SK-N-SH (cell line): Measurements from ENCODE around the gene SHB. TPM values are rescaled to one million over a fixed set of nuclear protein-coding genes. Genes with fewer than 3 reads are reported as not detected.

ENCODE experiments used
- CTCF ChIA-PET: fragments of 300-600, 350-600 bp; formaldehyde crosslinking; extraction: SDS; loops from one replicate; lab custom pipeline; 2021; lab: Yijun Ruan, JAX
- POLR2A ChIA-PET: fragments of 350-600 bp; sonication (Branson Sonifier 250); formaldehyde crosslinking; extraction: SDS; loops from one replicate; lab custom pipeline; 2020; ENCODE audit warnings: antibody characterized with exemption, inconsistent platforms; lab: Yijun Ruan, JAX
- DNase-seq: peaks from one replicate; pipeline ENCODE4 v3.0.0; 2012
- H2AFZ ChIP-seq: fragments of 200-600 bp; sonication (generic); 2 replicates; pipeline ENCODE4 v1.8.1; 2016; ENCODE audit warnings: antibody characterized with exemption, mild to moderate bottlenecking, low read depth
- H3F3A ChIP-seq: fragments of 200-600 bp; sonication (generic); replicated peaks from 2 replicates; pipeline ENCODE3; 2016; ENCODE audit warnings: antibody characterized with exemption, mild to moderate bottlenecking; ENCODE audit not compliant: insufficient read depth
- H3K27ac ChIP-seq, 2 experiments: fragments of 200-500 bp in 1 of 2; fragments of 200-600 bp in 1 of 2; sonication (Bioruptor generic) in 1 of 2; sonication (generic), shearing (Covaris generic) in 1 of 2; 2 replicates each; pipeline versions ENCODE4 v1.5.1 to v1.6.1; 2014 to 2016; ENCODE audit warnings: low read depth in 2 of 2, inconsistent platforms in 1 of 2, low read length in 1 of 2, mild to moderate bottlenecking in 1 of 2, mixed read lengths in 1 of 2
- H3K27me3 ChIP-seq: fragments of 200-600 bp; sonication (generic), shearing (Covaris generic); 2 replicates; pipeline ENCODE4 v1.6.1; 2016; ENCODE audit warnings: mixed run types; ENCODE audit not compliant: insufficient read depth
- H3K36me3 ChIP-seq, 2 experiments: fragments of 200-500 bp in 1 of 2; fragments of 200-600 bp in 1 of 2; sonication (Bioruptor generic) in 1 of 2; sonication (generic) in 1 of 2; replicated peaks in 1 of 2; 2 replicates each; pipeline versions ENCODE3 to v1.5.1; 2014 to 2016; ENCODE audit warnings: low read length in 1 of 2, mild to moderate bottlenecking in 1 of 2; ENCODE audit not compliant: insufficient read depth in 2 of 2, control insufficient read depth in 1 of 2
- H3K4me1 ChIP-seq, 2 experiments: fragments of 200-500 bp in 1 of 2; fragments of 200-600 bp in 1 of 2; sonication (Bioruptor generic) in 1 of 2; sonication (generic), shearing (Covaris generic) in 1 of 2; 2 replicates each; pipeline versions ENCODE4 v1.5.1 to v1.6.1; 2014 to 2016; ENCODE audit warnings: low read depth in 1 of 2, low read length in 1 of 2, mixed run types in 1 of 2; ENCODE audit not compliant: insufficient read depth in 2 of 2, control insufficient read depth in 1 of 2
- H3K4me2 ChIP-seq: fragments of 200-600 bp; sonication (generic), shearing (Covaris generic); 2 replicates; pipeline ENCODE4 v1.6.1; 2017; ENCODE audit warnings: mixed run types
- H3K4me3 ChIP-seq, 2 experiments: fragments of 200-500 bp in 1 of 2; fragments of 200-600 bp in 1 of 2; sonication (Bioruptor generic) in 1 of 2; sonication (generic), shearing (Covaris generic) in 1 of 2; 2 replicates each; pipeline versions ENCODE4 v1.5.1 to v1.8.1; 2014 to 2016; ENCODE audit warnings: low read depth in 2 of 2, inconsistent platforms in 1 of 2, low read length in 1 of 2, mild to moderate bottlenecking in 1 of 2, mixed read lengths in 1 of 2, moderate library complexity in 1 of 2
- H3K79me2 ChIP-seq: fragments of 200-600 bp; sonication (generic); 2 replicates; pipeline ENCODE4 v1.8.1; 2017; ENCODE audit warnings: mild to moderate bottlenecking; ENCODE audit not compliant: insufficient read depth
- H3K9ac ChIP-seq: fragments of 200-600 bp; sonication (generic); 2 replicates; pipeline ENCODE4 v1.6.1; 2017; ENCODE audit warnings: mixed run types
- H3K9me2 ChIP-seq: fragments of 200-600 bp; sonication (generic); 2 replicates; pipeline ENCODE4 v1.6.1; 2017; ENCODE audit warnings: mixed run types
- H3K9me3 ChIP-seq: fragments of 200-600 bp; sonication (generic); 2 replicates; pipeline ENCODE4 v1.6.1; 2017; ENCODE audit warnings: mixed run types, mild to moderate bottlenecking, moderate library complexity
- H4K20me1 ChIP-seq: fragments of 200-600 bp; sonication (generic); 2 replicates; pipeline ENCODE4 v1.6.1; 2017; ENCODE audit warnings: mild to moderate bottlenecking, mixed run types; ENCODE audit not compliant: insufficient read depth
- CHD2 ChIP-seq: fragments of 150-350 bp; IDR thresholded peaks from 2 replicates; pipeline ENCODE4 v1.6.1; 2018; ENCODE audit warnings: low read length; ENCODE audit not compliant: partially characterized antibody
- EP300 ChIP-seq, 2 experiments: IDR thresholded peaks; 2 replicates each; pipeline versions ENCODE4 v1.4.0 to v1.6.1; 2012; ENCODE audit warnings: borderline replicate concordance in 1 of 2, low read depth in 1 of 2, low read length in 1 of 2
- EZH2phosphoT487 ChIP-seq: fragments of 200-600 bp; sonication (generic); IDR thresholded peaks from 2 replicates; pipeline ENCODE4 v1.6.1; 2017; ENCODE audit warnings: low read depth, mixed run types, mild to moderate bottlenecking, antibody characterized with exemption, moderate library complexity, borderline replicate concordance
- FOSL2 ChIP-seq: IDR thresholded peaks from 2 replicates; pipeline ENCODE4 v1.4.0; 2012; ENCODE audit warnings: low read depth, mild to moderate bottlenecking, moderate library complexity, borderline replicate concordance
- MEF2A ChIP-seq: IDR thresholded peaks from 2 replicates; pipeline ENCODE4 v1.4.0; 2012; ENCODE audit warnings: low read depth, borderline replicate concordance
- MXI1 ChIP-seq: IDR thresholded peaks from 2 replicates; pipeline ENCODE4 v1.6.1; 2012; ENCODE audit warnings: mild to moderate bottlenecking, low read depth, low read length, improper control_type of control experiment
- NRF1 ChIP-seq: IDR thresholded peaks from 2 replicates; pipeline ENCODE4 v1.6.1; 2012; ENCODE audit warnings: low read depth, mild to moderate bottlenecking, low read length
- PBX3 ChIP-seq: IDR thresholded peaks from 2 replicates; pipeline ENCODE4; 2012
- RFX5 ChIP-seq: IDR thresholded peaks from 2 replicates; pipeline ENCODE4 v1.6.1; 2012; ENCODE audit warnings: mild to moderate bottlenecking, improper control_type of control experiment, low read length
- TAF1 ChIP-seq: IDR thresholded peaks from 2 replicates; pipeline ENCODE4 v1.6.1; 2012; ENCODE audit warnings: low read depth, mild to moderate bottlenecking, low read length, moderate library complexity, borderline replicate concordance
- TCF12 ChIP-seq: IDR thresholded peaks from 2 replicates; pipeline ENCODE4 v1.4.0; 2012
- TEAD4 ChIP-seq: IDR thresholded peaks from 2 replicates; pipeline ENCODE4 v1.4.0; 2012; ENCODE audit warnings: mild to moderate bottlenecking, borderline replicate concordance; ENCODE audit not compliant: insufficient read depth
- YY1 ChIP-seq: IDR thresholded peaks from 2 replicates; pipeline ENCODE4 v1.4.0; 2012; ENCODE audit warnings: low read depth, mild to moderate bottlenecking
- WGBS: methylation state at CpG from one replicate; pipeline ENCODE4 v1.1.6; 2017; ENCODE audit warnings: low lambda C conversion rate; 5-methylcytosine and 5-hydroxymethylcytosine counted together
- polyA plus RNA-seq, 3 experiments: library from polyadenylated mRNA; depleted of rRNA; stranded (reverse); fragments of >200 nt; gene quantifications; 2 replicates each; pipeline ENCODE4 v1.2.3, GENCODE V29; 2012
- TF ChIP-seq, protein P1 (sequence below): IDR thresholded peaks from 2 replicates; pipeline ENCODE4 v1.6.1; 2012; ENCODE audit warnings: mild to moderate bottlenecking, low read depth, low read length, moderate library complexity
- TF ChIP-seq, protein P2 (sequence below): IDR thresholded peaks from 2 replicates; pipeline ENCODE4 v1.4.0; 2012; ENCODE audit warnings: low read depth
- TF ChIP-seq, protein P3 (sequence below): fragments of 200-600 bp; sonication (generic); IDR thresholded peaks from 2 replicates; pipeline ENCODE4 v1.6.1; 2017; ENCODE audit warnings: antibody characterized with exemption, mild to moderate bottlenecking, moderate library complexity
- TF ChIP-seq, protein P4 (sequence below): IDR thresholded peaks from 2 replicates; pipeline ENCODE4 v1.4.0; 2012; ENCODE audit warnings: low read depth, borderline replicate concordance

SHB gene
- polyA plus RNA-seq, 1 of the 3 experiments (the other 2 are of a cell fraction), result 26.0 TPM

DNA sequence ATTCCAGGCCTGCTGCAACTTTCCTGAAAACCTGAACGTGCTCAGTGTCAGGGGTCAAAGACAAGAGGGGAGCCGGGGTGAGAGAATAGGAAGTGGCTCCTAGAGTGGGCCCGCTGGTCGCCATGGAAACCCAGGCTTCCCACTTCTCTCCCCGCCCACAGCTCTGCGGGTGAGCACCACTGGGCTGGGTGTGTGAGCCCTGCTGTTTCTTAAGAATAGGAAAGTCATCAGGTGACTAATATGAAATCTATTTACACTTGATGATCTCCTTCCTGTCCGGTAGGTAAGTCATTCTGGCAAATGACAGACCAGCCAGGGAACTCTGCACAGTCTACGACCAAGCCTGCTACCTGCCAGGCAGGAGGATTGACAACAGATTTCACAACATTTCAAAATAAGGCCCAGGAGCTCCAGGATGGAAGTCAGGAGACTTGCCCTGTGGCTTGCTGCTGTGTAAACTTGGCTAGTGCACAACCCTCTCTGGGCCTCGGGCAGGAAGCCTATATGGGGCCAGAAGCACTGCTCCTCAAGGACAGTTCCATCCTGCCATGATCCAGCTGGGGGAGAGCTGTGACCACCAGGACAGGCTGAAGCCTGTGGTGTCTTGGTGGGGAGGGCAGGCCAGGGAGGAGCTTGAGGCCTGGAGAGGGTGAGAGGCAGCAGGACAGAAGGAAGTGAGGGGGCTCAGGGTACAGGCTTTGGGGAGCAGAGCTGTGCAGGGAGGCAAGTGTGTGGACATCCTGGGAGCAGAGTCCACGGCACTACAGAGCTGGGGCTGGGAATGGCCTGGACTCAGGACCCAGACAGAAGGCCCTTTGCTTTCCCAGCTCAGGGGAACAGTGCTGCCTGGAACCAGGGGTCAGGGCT lies 60.6 kb downstream of the SHB start (continued):
- TF ChIP-seq NRF1 (no peak), CHD2 (no peak), TAF1 (no peak), EZH2phosphoT487 (no peak), MEF2A (no peak), TEAD4 (0 out of 2 replicates have a peak, but pooled peaks have one; percentile 25), PBX3 (peak; percentile 74), MXI1 (no peak)
- TF ChIP-seq, protein P1, sequence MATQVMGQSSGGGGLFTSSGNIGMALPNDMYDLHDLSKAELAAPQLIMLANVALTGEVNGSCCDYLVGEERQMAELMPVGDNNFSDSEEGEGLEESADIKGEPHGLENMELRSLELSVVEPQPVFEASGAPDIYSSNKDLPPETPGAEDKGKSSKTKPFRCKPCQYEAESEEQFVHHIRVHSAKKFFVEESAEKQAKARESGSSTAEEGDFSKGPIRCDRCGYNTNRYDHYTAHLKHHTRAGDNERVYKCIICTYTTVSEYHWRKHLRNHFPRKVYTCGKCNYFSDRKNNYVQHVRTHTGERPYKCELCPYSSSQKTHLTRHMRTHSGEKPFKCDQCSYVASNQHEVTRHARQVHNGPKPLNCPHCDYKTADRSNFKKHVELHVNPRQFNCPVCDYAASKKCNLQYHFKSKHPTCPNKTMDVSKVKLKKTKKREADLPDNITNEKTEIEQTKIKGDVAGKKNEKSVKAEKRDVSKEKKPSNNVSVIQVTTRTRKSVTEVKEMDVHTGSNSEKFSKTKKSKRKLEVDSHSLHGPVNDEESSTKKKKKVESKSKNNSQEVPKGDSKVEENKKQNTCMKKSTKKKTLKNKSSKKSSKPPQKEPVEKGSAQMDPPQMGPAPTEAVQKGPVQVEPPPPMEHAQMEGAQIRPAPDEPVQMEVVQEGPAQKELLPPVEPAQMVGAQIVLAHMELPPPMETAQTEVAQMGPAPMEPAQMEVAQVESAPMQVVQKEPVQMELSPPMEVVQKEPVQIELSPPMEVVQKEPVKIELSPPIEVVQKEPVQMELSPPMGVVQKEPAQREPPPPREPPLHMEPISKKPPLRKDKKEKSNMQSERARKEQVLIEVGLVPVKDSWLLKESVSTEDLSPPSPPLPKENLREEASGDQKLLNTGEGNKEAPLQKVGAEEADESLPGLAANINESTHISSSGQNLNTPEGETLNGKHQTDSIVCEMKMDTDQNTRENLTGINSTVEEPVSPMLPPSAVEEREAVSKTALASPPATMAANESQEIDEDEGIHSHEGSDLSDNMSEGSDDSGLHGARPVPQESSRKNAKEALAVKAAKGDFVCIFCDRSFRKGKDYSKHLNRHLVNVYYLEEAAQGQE, result 0 out of 2 replicates have a peak, but pooled peaks have one; percentile 7
- TF ChIP-seq, protein P2, sequence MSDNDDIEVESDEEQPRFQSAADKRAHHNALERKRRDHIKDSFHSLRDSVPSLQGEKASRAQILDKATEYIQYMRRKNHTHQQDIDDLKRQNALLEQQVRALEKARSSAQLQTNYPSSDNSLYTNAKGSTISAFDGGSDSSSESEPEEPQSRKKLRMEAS, result 0 out of 2 replicates have a peak, but pooled peaks have one; percentile 28
- TF ChIP-seq, protein P3, sequence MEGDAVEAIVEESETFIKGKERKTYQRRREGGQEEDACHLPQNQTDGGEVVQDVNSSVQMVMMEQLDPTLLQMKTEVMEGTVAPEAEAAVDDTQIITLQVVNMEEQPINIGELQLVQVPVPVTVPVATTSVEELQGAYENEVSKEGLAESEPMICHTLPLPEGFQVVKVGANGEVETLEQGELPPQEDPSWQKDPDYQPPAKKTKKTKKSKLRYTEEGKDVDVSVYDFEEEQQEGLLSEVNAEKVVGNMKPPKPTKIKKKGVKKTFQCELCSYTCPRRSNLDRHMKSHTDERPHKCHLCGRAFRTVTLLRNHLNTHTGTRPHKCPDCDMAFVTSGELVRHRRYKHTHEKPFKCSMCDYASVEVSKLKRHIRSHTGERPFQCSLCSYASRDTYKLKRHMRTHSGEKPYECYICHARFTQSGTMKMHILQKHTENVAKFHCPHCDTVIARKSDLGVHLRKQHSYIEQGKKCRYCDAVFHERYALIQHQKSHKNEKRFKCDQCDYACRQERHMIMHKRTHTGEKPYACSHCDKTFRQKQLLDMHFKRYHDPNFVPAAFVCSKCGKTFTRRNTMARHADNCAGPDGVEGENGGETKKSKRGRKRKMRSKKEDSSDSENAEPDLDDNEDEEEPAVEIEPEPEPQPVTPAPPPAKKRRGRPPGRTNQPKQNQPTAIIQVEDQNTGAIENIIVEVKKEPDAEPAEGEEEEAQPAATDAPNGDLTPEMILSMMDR, result no peak

GRCh38 chr9:38007016-38007415 lies 62.0 kb downstream of the SHB start:
- Histone ChIP-seq H3K27me3 (no peaks in the 10 kb centered on the region), H3K4me2 (no peak overlapping the region), H3K79me2 (peaks cover 99% of the 10 kb centered on the region), H3K4me3 (no peak overlapping the region), H3K9me3 (no peaks in the 10 kb centered on the region), H3K36me3 (peaks cover 0 to 13% of the 10 kb centered on the region in 2 experiments), H3K4me1 (peaks cover 33 to 44% of the 10 kb centered on the region in 2 experiments; a peak in 3 of 4 replicates), H3F3A (peaks cover 14% of the 10 kb centered on the region), H4K20me1 (peaks cover 12% of the 10 kb centered on the region; the same call in 1 of the 2 replicates), H3K9me2 (no peaks in the 10 kb centered on the region), H3K9ac (no peak overlapping the region), H3K27ac (no peak overlapping the region; a peak in 2 of 4 replicates), H2AFZ (no peak overlapping the region)
- ChIA-PET CTCF (interaction anchor here (0.6 to 3.6 kb wide), 2 partner anchors 93 to 386 kb away, joined by 3 to 12 read pairs; no protein-coding TSS in a partner anchor), POLR2A (no interaction called here)
- DNase-seq, result no peak
- WGBS, result 100% methylated on average over 4 of the region's 5 CpGs
- TF ChIP-seq MXI1 (no peak), FOSL2 (no peak), TCF12 (no peak), EP300 (IDR thresholded peaks at IDR 0.05; ENCODE audit: borderline replicate concordance in 1 of 2, low read depth in 1 of 2, low read length in 1 of 2) (no peak), RFX5 (no peak), YY1 (no peak)
- TF ChIP-seq, protein P4, sequence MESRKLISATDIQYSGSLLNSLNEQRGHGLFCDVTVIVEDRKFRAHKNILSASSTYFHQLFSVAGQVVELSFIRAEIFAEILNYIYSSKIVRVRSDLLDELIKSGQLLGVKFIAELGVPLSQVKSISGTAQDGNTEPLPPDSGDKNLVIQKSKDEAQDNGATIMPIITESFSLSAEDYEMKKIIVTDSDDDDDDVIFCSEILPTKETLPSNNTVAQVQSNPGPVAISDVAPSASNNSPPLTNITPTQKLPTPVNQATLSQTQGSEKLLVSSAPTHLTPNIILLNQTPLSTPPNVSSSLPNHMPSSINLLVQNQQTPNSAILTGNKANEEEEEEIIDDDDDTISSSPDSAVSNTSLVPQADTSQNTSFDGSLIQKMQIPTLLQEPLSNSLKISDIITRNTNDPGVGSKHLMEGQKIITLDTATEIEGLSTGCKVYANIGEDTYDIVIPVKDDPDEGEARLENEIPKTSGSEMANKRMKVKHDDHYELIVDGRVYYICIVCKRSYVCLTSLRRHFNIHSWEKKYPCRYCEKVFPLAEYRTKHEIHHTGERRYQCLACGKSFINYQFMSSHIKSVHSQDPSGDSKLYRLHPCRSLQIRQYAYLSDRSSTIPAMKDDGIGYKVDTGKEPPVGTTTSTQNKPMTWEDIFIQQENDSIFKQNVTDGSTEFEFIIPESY, result no peak
